GM23338 (cell line): Measurements from ENCODE around the gene PSMG1. TPM values are rescaled to one million over a fixed set of nuclear protein-coding genes. Genes with fewer than 3 reads are reported as not detected.

Experiments used
- ATAC-seq: fragments of 200-7000 bp; cut with Tn5 transposase; 3 replicates; pipeline ENCODE4 v1.9.1; 2020
- DNase-seq: peaks from one replicate; pipeline ENCODE4 v3.0.0-alpha.2; 2015; ENCODE audit warnings: low spot score
- H2AFZ ChIP-seq: fragments of 200-600 bp; sonication (generic); 2 replicates; pipeline ENCODE4 v1.8.0; 2016; ENCODE audit warnings: antibody characterized with exemption, mild to moderate bottlenecking, moderate library complexity
- H3F3A ChIP-seq: fragments of 200-600 bp; sonication (generic); replicated peaks from 2 replicates; pipeline ENCODE4 v1.8.0; 2017; ENCODE audit warnings: antibody characterized with exemption, mixed run types, low read depth
- H3K27ac ChIP-seq: fragments of 200-600 bp; sonication (generic); 2 replicates; pipeline ENCODE4 v1.6.1; 2016; ENCODE audit warnings: low read depth
- H3K27me3 ChIP-seq: fragments of 200-600 bp; sonication (generic); 2 replicates; pipeline ENCODE4 v1.8.0; 2016; ENCODE audit warnings: mild to moderate bottlenecking, mixed run types, moderate library complexity; ENCODE audit not compliant: insufficient read depth
- H3K36me3 ChIP-seq: fragments of 200-600 bp; sonication (generic); 2 replicates; pipeline ENCODE4 v1.8.0; 2016; ENCODE audit warnings: mild to moderate bottlenecking; ENCODE audit not compliant: insufficient read depth
- H3K4me1 ChIP-seq: fragments of 200-600 bp; sonication (generic); 2 replicates; pipeline ENCODE4 v1.8.0; 2016; ENCODE audit warnings: mild to moderate bottlenecking, moderate library complexity; ENCODE audit not compliant: insufficient read depth
- H3K4me2 ChIP-seq: fragments of 200-600 bp; sonication (generic); 2 replicates; pipeline ENCODE4 v1.7.1; 2017; ENCODE audit warnings: mixed run types
- H3K4me3 ChIP-seq: fragments of 200-600 bp; sonication (generic); 2 replicates; pipeline ENCODE4 v1.6.1; 2016; ENCODE audit warnings: mixed run types
- H3K79me2 ChIP-seq: fragments of 200-600 bp; sonication (generic); replicated peaks from 2 replicates; pipeline ENCODE4 v1.8.0; 2017; ENCODE audit warnings: mild to moderate bottlenecking; ENCODE audit not compliant: insufficient read depth
- H3K9me2 ChIP-seq: fragments of 200-600 bp; sonication (generic); 2 replicates; pipeline ENCODE4 v1.8.0; 2017; ENCODE audit not compliant: insufficient read depth
- H4K20me1 ChIP-seq: fragments of 200-600 bp; sonication (generic); replicated peaks from 2 replicates; pipeline ENCODE4 v1.8.0; 2017; ENCODE audit warnings: mild to moderate bottlenecking; ENCODE audit not compliant: insufficient read depth
- H3K27ac Mint-ChIP-seq: 2 replicates; pipeline ENCODE4 v1.8.0; 2020; ENCODE audit warnings: inconsistent platforms, mild to moderate bottlenecking, moderate library complexity, mixed read lengths
- H3K27me3 Mint-ChIP-seq: 3 replicates; pipeline ENCODE4 v1.8.0; 2022; ENCODE audit warnings: low read depth, mild to moderate bottlenecking, moderate library complexity, mixed read lengths, inconsistent platforms; ENCODE audit not compliant: insufficient read depth, poor library complexity
- H3K36me3 Mint-ChIP-seq: 3 replicates; pipeline ENCODE4 v1.8.0; 2021; ENCODE audit warnings: low read depth, mild to moderate bottlenecking, inconsistent platforms, moderate library complexity, mixed read lengths
- H3K4me1 Mint-ChIP-seq: 3 replicates; pipeline ENCODE4 v1.8.0; 2020; ENCODE audit warnings: mild to moderate bottlenecking, inconsistent platforms, mixed read lengths
- H3K4me3 Mint-ChIP-seq: 3 replicates; pipeline ENCODE4 v1.8.0; 2021; ENCODE audit warnings: moderate library complexity, mild to moderate bottlenecking, inconsistent platforms, mixed read lengths
- H3K9me3 Mint-ChIP-seq: 3 replicates; pipeline ENCODE4 v1.8.0; 2020; ENCODE audit warnings: moderate library complexity, mild to moderate bottlenecking, inconsistent platforms, mixed read lengths
- CREB1 ChIP-seq: fragments of 250-450 bp; sonication (Bioruptor Pico); IDR thresholded peaks from 2 replicates; pipeline ENCODE4 v1.5.0; 2020; ENCODE audit warnings: low read depth, mild to moderate bottlenecking, moderate library complexity
- EZH2 ChIP-seq: fragments of 200-600 bp; sonication (generic); IDR thresholded peaks from one replicate; pipeline ENCODE4 v1.8.0; 2017; ENCODE audit warnings: antibody characterized with exemption, mild to moderate bottlenecking, low read depth; ENCODE audit not compliant: unreplicated experiment
- EZH2phosphoT487 ChIP-seq: fragments of 200-600 bp; sonication (generic); IDR thresholded peaks from one replicate; pipeline ENCODE4 v1.8.1; 2018; ENCODE audit warnings: antibody characterized with exemption; ENCODE audit not compliant: unreplicated experiment
- JUNB ChIP-seq: IDR thresholded peaks from one replicate; pipeline ENCODE4 v1.6.1; 2016; ENCODE audit warnings: antibody characterized with exemption; ENCODE audit not compliant: unreplicated experiment
- NANOG ChIP-seq: IDR thresholded peaks from 2 replicates; pipeline ENCODE4 v1.6.1; 2016; ENCODE audit warnings: antibody characterized with exemption, borderline replicate concordance
- POLR2AphosphoS5 ChIP-seq: IDR thresholded peaks from 2 replicates; pipeline ENCODE4 v1.6.1; 2016; ENCODE audit warnings: antibody characterized with exemption, low read depth
- STAT1 ChIP-seq: IDR thresholded peaks from one replicate; pipeline ENCODE4 v1.6.1; 2016; ENCODE audit warnings: antibody characterized with exemption; ENCODE audit not compliant: unreplicated experiment
- ZNF114 ChIP-seq: fragments of 250-450 bp; sonication (Bioruptor Pico); IDR thresholded peaks from 2 replicates; pipeline ENCODE4 v1.5.0; 2020; ENCODE audit warnings: mild to moderate bottlenecking, moderate library complexity
- ZNF331 ChIP-seq: fragments of 250-450 bp; sonication (Bioruptor Pico); IDR thresholded peaks from 2 replicates; pipeline ENCODE4 v1.5.0; 2020; ENCODE audit warnings: low read depth, mild to moderate bottlenecking, moderate library complexity
- polyA plus RNA-seq: library from polyadenylated mRNA; unstranded; fragments of >200 nt; fragmentation: Nextera tagmentation; extraction: Ambion mirVana; gene quantifications from 2 replicates; pipeline ENCODE4 v1.2.1, GENCODE V29; 2016
- total RNA-seq: library from RNA; depleted of rRNA; stranded (reverse); fragments of >200 nt; shearing (Covaris generic); gene quantifications from 2 replicates; pipeline ENCODE4 v1.2.3, GENCODE V29; 2014
- TF ChIP-seq, protein P1 (sequence below), 2 experiments: fragments of 200-600 bp in 1 of 2; sonication (generic) in 1 of 2; conservative IDR thresholded peaks; 2 replicates each; pipeline versions ENCODE4 v1.5.1 to v1.6.1; 2016 to 2017; ENCODE audit warnings: antibody characterized with exemption in 2 of 2, low read depth in 2 of 2, mild to moderate bottlenecking in 2 of 2, moderate library complexity in 1 of 2
- TF ChIP-seq, protein P2 (sequence below): IDR thresholded peaks from 2 replicates; pipeline ENCODE4 v1.6.1; 2016; ENCODE audit warnings: antibody characterized with exemption
- TF ChIP-seq, protein P3 (sequence below): IDR thresholded peaks from one replicate; pipeline ENCODE4 v1.6.1; 2018; ENCODE audit warnings: antibody characterized with exemption; ENCODE audit not compliant: unreplicated experiment
- TF ChIP-seq, protein P4 (sequence below): fragments of 250-450 bp; sonication (Bioruptor Pico); IDR thresholded peaks from 2 replicates; pipeline ENCODE4 v1.5.0; 2020; ENCODE audit warnings: mild to moderate bottlenecking, moderate library complexity

PSMG1 gene
- total and polyA plus RNA-seq, 2 experiments from 2014 or later: 78.4 to 158 TPM

DNA sequence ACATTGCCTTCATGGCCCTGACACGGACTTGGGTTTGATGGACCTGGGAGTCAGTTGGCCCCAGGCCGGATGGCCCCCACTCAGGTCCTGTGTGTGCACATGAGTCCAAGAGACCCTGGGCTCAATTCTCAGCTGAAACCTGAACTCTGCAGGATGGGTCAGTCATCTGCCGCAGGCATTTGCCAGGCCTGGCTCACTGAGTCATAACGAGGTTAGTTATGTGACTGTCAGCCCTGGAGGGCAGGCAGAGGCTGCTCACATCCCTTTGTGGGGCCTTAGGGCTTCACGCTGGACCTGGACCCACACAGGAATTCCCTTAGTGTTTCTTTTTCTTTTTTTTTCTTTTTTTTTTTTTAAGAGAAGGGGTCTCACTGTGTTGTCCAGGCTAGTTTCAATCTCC, 46.5 kb downstream of the PSMG1 start:
- Histone ChIP-seq H2AFZ (no peak overlapping the region), H3K4me1 (peaks cover 15% of the 10 kb centered on the region), H3K4me3 (no peak overlapping the region), H3K4me2 (no peak overlapping the region), H3K9me2 (no peaks in the 10 kb centered on the region), H3K27ac (no peak overlapping the region), H4K20me1 (no peaks in the 10 kb centered on the region), H3K27me3 (no peaks in the 10 kb centered on the region), H3K36me3 (no peaks in the 10 kb centered on the region), H3F3A (no peaks in the 10 kb centered on the region), H3K79me2 (no peaks in the 10 kb centered on the region)
- TF ChIP-seq, protein P1, sequence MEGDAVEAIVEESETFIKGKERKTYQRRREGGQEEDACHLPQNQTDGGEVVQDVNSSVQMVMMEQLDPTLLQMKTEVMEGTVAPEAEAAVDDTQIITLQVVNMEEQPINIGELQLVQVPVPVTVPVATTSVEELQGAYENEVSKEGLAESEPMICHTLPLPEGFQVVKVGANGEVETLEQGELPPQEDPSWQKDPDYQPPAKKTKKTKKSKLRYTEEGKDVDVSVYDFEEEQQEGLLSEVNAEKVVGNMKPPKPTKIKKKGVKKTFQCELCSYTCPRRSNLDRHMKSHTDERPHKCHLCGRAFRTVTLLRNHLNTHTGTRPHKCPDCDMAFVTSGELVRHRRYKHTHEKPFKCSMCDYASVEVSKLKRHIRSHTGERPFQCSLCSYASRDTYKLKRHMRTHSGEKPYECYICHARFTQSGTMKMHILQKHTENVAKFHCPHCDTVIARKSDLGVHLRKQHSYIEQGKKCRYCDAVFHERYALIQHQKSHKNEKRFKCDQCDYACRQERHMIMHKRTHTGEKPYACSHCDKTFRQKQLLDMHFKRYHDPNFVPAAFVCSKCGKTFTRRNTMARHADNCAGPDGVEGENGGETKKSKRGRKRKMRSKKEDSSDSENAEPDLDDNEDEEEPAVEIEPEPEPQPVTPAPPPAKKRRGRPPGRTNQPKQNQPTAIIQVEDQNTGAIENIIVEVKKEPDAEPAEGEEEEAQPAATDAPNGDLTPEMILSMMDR (conservative IDR thresholded peaks at IDR 0.05; ENCODE audit: low read depth in 2 of 2): no peak
- no peak for TF ChIP-seq STAT1
- TF ChIP-seq NANOG: no peak
- TF ChIP-seq, protein P2, sequence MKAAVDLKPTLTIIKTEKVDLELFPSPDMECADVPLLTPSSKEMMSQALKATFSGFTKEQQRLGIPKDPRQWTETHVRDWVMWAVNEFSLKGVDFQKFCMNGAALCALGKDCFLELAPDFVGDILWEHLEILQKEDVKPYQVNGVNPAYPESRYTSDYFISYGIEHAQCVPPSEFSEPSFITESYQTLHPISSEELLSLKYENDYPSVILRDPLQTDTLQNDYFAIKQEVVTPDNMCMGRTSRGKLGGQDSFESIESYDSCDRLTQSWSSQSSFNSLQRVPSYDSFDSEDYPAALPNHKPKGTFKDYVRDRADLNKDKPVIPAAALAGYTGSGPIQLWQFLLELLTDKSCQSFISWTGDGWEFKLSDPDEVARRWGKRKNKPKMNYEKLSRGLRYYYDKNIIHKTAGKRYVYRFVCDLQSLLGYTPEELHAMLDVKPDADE: no peak
- TF ChIP-seq EZH2: no peak
- no peak for TF ChIP-seq CREB1 (CRISPR knock-in tag)
- TF ChIP-seq ZNF114 (CRISPR knock-in tag): no peak
- TF ChIP-seq, protein P3, sequence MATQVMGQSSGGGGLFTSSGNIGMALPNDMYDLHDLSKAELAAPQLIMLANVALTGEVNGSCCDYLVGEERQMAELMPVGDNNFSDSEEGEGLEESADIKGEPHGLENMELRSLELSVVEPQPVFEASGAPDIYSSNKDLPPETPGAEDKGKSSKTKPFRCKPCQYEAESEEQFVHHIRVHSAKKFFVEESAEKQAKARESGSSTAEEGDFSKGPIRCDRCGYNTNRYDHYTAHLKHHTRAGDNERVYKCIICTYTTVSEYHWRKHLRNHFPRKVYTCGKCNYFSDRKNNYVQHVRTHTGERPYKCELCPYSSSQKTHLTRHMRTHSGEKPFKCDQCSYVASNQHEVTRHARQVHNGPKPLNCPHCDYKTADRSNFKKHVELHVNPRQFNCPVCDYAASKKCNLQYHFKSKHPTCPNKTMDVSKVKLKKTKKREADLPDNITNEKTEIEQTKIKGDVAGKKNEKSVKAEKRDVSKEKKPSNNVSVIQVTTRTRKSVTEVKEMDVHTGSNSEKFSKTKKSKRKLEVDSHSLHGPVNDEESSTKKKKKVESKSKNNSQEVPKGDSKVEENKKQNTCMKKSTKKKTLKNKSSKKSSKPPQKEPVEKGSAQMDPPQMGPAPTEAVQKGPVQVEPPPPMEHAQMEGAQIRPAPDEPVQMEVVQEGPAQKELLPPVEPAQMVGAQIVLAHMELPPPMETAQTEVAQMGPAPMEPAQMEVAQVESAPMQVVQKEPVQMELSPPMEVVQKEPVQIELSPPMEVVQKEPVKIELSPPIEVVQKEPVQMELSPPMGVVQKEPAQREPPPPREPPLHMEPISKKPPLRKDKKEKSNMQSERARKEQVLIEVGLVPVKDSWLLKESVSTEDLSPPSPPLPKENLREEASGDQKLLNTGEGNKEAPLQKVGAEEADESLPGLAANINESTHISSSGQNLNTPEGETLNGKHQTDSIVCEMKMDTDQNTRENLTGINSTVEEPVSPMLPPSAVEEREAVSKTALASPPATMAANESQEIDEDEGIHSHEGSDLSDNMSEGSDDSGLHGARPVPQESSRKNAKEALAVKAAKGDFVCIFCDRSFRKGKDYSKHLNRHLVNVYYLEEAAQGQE: no peak
- no peak for TF ChIP-seq EZH2phosphoT487
- no peak for TF ChIP-seq ZNF331 (CRISPR knock-in tag)
- TF ChIP-seq JUNB: no peak
- TF ChIP-seq POLR2AphosphoS5: no peak
- TF ChIP-seq, protein P4, sequence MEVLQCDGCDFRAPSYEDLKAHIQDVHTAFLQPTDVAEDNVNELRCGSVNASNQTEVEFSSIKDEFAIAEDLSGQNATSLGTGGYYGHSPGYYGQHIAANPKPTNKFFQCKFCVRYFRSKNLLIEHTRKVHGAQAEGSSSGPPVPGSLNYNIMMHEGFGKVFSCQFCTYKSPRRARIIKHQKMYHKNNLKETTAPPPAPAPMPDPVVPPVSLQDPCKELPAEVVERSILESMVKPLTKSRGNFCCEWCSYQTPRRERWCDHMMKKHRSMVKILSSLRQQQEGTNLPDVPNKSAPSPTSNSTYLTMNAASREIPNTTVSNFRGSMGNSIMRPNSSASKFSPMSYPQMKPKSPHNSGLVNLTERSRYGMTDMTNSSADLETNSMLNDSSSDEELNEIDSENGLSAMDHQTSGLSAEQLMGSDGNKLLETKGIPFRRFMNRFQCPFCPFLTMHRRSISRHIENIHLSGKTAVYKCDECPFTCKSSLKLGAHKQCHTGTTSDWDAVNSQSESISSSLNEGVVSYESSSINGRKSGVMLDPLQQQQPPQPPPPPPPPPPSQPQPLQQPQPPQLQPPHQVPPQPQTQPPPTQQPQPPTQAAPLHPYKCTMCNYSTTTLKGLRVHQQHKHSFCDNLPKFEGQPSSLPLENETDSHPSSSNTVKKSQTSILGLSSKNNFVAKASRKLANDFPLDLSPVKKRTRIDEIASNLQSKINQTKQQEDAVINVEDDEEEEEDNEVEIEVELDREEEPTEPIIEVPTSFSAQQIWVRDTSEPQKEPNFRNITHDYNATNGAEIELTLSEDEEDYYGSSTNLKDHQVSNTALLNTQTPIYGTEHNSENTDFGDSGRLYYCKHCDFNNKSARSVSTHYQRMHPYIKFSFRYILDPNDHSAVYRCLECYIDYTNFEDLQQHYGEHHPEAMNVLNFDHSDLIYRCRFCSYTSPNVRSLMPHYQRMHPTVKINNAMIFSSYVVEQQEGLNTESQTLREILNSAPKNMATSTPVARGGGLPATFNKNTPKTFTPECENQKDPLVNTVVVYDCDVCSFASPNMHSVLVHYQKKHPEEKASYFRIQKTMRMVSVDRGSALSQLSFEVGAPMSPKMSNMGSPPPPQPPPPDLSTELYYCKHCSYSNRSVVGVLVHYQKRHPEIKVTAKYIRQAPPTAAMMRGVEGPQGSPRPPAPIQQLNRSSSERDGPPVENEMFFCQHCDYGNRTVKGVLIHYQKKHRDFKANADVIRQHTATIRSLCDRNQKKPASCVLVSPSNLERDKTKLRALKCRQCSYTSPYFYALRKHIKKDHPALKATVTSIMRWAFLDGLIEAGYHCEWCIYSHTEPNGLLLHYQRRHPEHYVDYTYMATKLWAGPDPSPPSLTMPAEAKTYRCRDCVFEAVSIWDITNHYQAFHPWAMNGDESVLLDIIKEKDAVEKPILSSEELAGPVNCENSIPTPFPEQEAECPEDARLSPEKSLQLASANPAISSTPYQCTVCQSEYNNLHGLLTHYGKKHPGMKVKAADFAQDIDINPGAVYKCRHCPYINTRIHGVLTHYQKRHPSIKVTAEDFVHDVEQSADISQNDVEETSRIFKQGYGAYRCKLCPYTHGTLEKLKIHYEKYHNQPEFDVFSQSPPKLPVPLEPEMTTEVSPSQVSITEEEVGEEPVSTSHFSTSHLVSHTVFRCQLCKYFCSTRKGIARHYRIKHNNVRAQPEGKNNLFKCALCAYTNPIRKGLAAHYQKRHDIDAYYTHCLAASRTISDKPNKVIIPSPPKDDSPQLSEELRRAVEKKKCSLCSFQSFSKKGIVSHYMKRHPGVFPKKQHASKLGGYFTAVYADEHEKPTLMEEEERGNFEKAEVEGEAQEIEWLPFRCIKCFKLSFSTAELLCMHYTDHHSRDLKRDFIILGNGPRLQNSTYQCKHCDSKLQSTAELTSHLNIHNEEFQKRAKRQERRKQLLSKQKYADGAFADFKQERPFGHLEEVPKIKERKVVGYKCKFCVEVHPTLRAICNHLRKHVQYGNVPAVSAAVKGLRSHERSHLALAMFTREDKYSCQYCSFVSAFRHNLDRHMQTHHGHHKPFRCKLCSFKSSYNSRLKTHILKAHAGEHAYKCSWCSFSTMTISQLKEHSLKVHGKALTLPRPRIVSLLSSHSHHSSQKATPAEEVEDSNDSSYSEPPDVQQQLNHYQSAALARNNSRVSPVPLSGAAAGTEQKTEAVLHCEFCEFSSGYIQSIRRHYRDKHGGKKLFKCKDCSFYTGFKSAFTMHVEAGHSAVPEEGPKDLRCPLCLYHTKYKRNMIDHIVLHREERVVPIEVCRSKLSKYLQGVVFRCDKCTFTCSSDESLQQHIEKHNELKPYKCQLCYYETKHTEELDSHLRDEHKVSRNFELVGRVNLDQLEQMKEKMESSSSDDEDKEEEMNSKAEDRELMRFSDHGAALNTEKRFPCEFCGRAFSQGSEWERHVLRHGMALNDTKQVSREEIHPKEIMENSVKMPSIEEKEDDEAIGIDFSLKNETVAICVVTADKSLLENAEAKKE (CRISPR knock-in tag): no peak
- peaks cover 13% of the 10 kb centered on the region; the same call in 2 of the 3 replicates for H3K4me1 Mint-ChIP-seq
- DNase-seq (no peak), ATAC-seq (no peak)
- H3K36me3 Mint-ChIP-seq: no peaks in the 10 kb centered on the region
- no peak overlapping the region for H3K27ac Mint-ChIP-seq
- no peak overlapping the region for H3K4me3 Mint-ChIP-seq
- H3K9me3 Mint-ChIP-seq: no peaks in the 10 kb centered on the region; the same call in 2 of the 3 replicates
- peaks cover 3% of the 10 kb centered on the region for H3K27me3 Mint-ChIP-seq
